GM12873 (cell line): ENCODE measurements around the gene MFAP4.

Source experiments
- CTCF ChIP-seq: IDR thresholded peaks from 2 replicates; pipeline ENCODE4 v1.5.1; 2012; ENCODE audit warnings: low read depth, mild to moderate bottlenecking, moderate library complexity, low read length, control low read depth; ENCODE audit not compliant: insufficient read depth; ENCODE audit errors: missing control alignments

The MFAP4 gene

GRCh38 chr17:19357351-19357750 lies 29.6 kb downstream of the MFAP4 start:
- no peak for TF ChIP-seq CTCF

- TF ChIP-seq CTCF = no peak
These were observed 32.2 kb downstream of the MFAP4 start for GRCh38 chr17:19354748-19355147.

- no peak for TF ChIP-seq CTCF
These were observed 38.2 kb downstream of the MFAP4 start for GRCh38 chr17:19348806-19349205.

GRCh38 chr17:19348081-19348650 lies 38.8 kb downstream of the MFAP4 start:
- no peak for TF ChIP-seq CTCF

- no peak for TF ChIP-seq CTCF
These were observed 39.5 kb downstream of the MFAP4 start for GRCh38 chr17:19347323-19348080.

- no peak for TF ChIP-seq CTCF
These were observed 40.4 kb downstream of the MFAP4 start for GRCh38 chr17:19346351-19347255.
